ENCODE data around the gene PHLPP1. TPM values are rescaled to one million over a fixed set of nuclear protein-coding genes. Genes with fewer than 3 reads are reported as not detected.

PHLPP1 gene
- total and polyA plus RNA-seq, 2 donors from 2014 or later, result 2.9 to 13.0 TPM

DNA sequence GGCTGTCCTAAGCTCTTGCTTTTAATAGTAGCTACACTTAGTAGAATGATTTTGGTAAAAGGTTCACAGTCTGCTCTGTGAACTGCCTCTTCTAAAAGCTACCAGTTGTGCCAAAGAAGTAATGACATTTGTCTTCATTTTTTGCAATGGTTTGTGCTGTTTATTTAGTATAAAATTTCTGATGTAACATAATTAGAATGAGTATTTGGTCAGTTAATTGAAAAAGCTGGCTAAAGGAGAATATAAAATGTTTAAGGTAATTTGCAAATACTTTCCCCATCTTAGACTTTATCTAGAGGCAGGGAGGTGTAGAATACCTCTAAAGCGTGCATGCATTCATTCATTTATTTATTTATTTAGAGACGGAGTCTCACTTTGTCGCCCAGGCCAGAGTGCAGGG lies 71.3 kb downstream of the PHLPP1 start:
- H3K36me3 ChIP-seq (ENCODE audit: control insufficient read depth in 2 of 3, insufficient read depth in 3 of 3, low read length in 3 of 3), result no peaks in the 10 kb centered on the region
- intact Hi-C loops (cut with DNase I), result no loop called here
- H3K4me1 ChIP-seq (ENCODE audit: control insufficient read depth in 2 of 3, insufficient read depth in 2 of 3, low read depth in 1 of 3, low read length in 3 of 3), result peaks cover 0 to 3% (median 0%) of the 10 kb centered on the region in 3 donors
- no peak for FAIRE-seq
- no peak for DNase-seq
- TF ChIP-seq, protein P1, sequence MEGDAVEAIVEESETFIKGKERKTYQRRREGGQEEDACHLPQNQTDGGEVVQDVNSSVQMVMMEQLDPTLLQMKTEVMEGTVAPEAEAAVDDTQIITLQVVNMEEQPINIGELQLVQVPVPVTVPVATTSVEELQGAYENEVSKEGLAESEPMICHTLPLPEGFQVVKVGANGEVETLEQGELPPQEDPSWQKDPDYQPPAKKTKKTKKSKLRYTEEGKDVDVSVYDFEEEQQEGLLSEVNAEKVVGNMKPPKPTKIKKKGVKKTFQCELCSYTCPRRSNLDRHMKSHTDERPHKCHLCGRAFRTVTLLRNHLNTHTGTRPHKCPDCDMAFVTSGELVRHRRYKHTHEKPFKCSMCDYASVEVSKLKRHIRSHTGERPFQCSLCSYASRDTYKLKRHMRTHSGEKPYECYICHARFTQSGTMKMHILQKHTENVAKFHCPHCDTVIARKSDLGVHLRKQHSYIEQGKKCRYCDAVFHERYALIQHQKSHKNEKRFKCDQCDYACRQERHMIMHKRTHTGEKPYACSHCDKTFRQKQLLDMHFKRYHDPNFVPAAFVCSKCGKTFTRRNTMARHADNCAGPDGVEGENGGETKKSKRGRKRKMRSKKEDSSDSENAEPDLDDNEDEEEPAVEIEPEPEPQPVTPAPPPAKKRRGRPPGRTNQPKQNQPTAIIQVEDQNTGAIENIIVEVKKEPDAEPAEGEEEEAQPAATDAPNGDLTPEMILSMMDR (IDR thresholded peaks at IDR 0.05; ENCODE audit: borderline replicate concordance, extremely low read depth, insufficient read depth), result no peak
- no peak overlapping the region for H3K4me3 ChIP-seq (ENCODE audit: low read length in 3 of 3)
- no peaks in the 10 kb centered on the region for H3K27me3 ChIP-seq (ENCODE audit: control insufficient read depth, insufficient read depth, low read length)
- H3K9ac ChIP-seq (ENCODE audit: low read length in 3 of 3), result no peak overlapping the region
- no peaks in the 10 kb centered on the region for H3K9me3 ChIP-seq (ENCODE audit: control insufficient read depth in 2 of 3, insufficient read depth in 1 of 3, low read length in 3 of 3)
- H3K27ac ChIP-seq (ENCODE audit: low read depth in 2 of 2, low read length in 2 of 2), result no peak overlapping the region

DNA sequence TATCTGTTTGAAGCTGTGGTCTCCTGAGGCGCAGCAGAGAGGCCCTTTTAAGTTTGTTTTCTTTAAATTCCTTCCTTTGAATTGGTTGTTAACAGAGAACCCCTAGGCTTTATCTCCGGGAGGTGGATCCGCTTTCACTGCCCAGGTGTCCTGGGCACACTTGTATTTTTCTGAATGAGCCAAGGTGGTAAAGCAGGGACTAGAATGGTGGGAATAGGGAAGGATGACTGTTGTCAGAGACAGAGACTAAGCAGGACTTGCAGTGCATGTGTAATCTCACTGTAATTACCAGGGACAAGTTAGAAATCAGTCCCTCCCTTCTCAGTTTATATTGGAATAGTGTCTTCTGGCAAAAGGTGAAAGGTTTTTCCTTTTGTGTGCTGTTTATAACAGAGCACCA lies 72.8 kb downstream of the PHLPP1 start:
- no peak overlapping the region for H3K9ac ChIP-seq (ENCODE audit: low read length in 3 of 3)
- FAIRE-seq (no peak), DNase-seq (peak in 1 of 5 donors; percentile 19)
- H3K4me3 ChIP-seq (ENCODE audit: low read length in 3 of 3), result no peak overlapping the region
- H3K27me3 ChIP-seq (ENCODE audit: control insufficient read depth, insufficient read depth, low read length), result no peaks in the 10 kb centered on the region
- H3K27ac ChIP-seq (ENCODE audit: low read depth in 2 of 2, low read length in 2 of 2), result no peak overlapping the region
- H3K9me3 ChIP-seq (ENCODE audit: control insufficient read depth in 2 of 3, insufficient read depth in 1 of 3, low read length in 3 of 3), result no peaks in the 10 kb centered on the region
- TF ChIP-seq, protein P1 (IDR thresholded peaks at IDR 0.05; ENCODE audit: borderline replicate concordance, extremely low read depth, insufficient read depth), result no peak
- intact Hi-C loops (cut with DNase I), result no loop called here
- H3K36me3 ChIP-seq (ENCODE audit: control insufficient read depth in 2 of 3, insufficient read depth in 3 of 3, low read length in 3 of 3), result no peaks in the 10 kb centered on the region
- peaks cover 0 to 3% (median 0%) of the 10 kb centered on the region in 3 donors for H3K4me1 ChIP-seq (ENCODE audit: control insufficient read depth in 2 of 3, insufficient read depth in 2 of 3, low read depth in 1 of 3, low read length in 3 of 3)

DNA sequence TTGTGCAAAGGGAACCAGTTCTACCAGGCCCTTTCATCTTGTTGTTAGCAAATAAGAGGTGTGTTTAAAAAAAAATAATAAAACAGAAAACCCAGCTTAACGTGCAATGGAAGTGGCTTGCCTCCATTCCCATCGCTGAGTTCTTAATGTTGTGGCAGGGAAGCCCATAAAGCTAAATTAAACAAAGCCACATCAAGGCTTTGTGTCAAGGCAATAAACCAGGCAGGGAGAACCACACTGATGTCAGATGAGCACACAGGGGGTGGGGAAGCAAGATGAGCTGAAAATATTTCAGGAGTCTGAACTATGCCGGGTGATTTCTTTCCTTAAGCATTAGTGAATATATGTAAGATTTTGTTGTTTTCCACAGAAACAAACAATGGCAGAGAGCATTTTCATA lies 73.5 kb downstream of the PHLPP1 start:
- DNase-seq, result peak in 2 of 5 donors; percentile 58 to 64
- TF ChIP-seq, protein P1 (IDR thresholded peaks at IDR 0.05; ENCODE audit: borderline replicate concordance, extremely low read depth, insufficient read depth), result no peak
- Histone ChIP-seq H3K27ac (ENCODE audit: low read depth in 2 of 2, low read length in 2 of 2) (no peak overlapping the region), H3K9me3 (ENCODE audit: control insufficient read depth in 2 of 3, insufficient read depth in 1 of 3, low read length in 3 of 3) (no peaks in the 10 kb centered on the region), H3K36me3 (ENCODE audit: control insufficient read depth in 2 of 3, insufficient read depth in 3 of 3, low read length in 3 of 3) (no peaks in the 10 kb centered on the region), H3K9ac (ENCODE audit: low read length in 3 of 3) (no peak overlapping the region), H3K27me3 (ENCODE audit: control insufficient read depth, insufficient read depth, low read length) (no peaks in the 10 kb centered on the region), H3K4me1 (ENCODE audit: control insufficient read depth in 2 of 3, insufficient read depth in 2 of 3, low read depth in 1 of 3, low read length in 3 of 3) (peaks cover 0 to 3% (median 0%) of the 10 kb centered on the region in 3 donors), H3K4me3 (ENCODE audit: low read length in 3 of 3) (no peak overlapping the region)
- no peak for FAIRE-seq
- intact Hi-C loops (cut with DNase I), result no loop called here

Data from kidney (tissue), 14 donors.